MCF 10A (cell line): ENCODE measurements around the gene SLC14A1. TPM values are rescaled to one million over a fixed set of nuclear protein-coding genes. Genes with fewer than 3 reads are reported as not detected.

ENCODE experiments used
- BruUV-seq: library from RNA; stranded (reverse); fragments of 400-500 nt; replicated peaks from 2 replicates; lab custom pipeline; 2021; lab: Mats Ljungman, UMichigan
- CTCF ChIA-PET: fragments of 300-600 bp; sonication (Branson Sonifier 250); formaldehyde crosslinking; extraction: SDS; loops from one replicate; lab custom pipeline; 2021; ENCODE audit warnings: antibody characterized with exemption, inconsistent platforms; lab: Yijun Ruan, JAX
- POLR2A ChIA-PET: fragments of 300-600, 350-650 bp; sonication (Branson Sonifier 250); formaldehyde crosslinking; extraction: SDS; loops from one replicate; lab custom pipeline; 2020; ENCODE audit warnings: antibody characterized with exemption, inconsistent platforms; lab: Yijun Ruan, JAX
- DNase-seq: peaks from one replicate; pipeline ENCODE4 v3.0.0-alpha.2; 2018; ENCODE audit not compliant: unreplicated experiment
- H3K27ac Mint-ChIP-seq: one replicate; pipeline ENCODE4 v1.8.0; 2022; ENCODE audit warnings: mild to moderate bottlenecking, low read depth, mixed read lengths; ENCODE audit not compliant: unreplicated experiment
- H3K27me3 Mint-ChIP-seq: one replicate; pipeline ENCODE4 v1.8.0; 2022; ENCODE audit warnings: mixed read lengths; ENCODE audit not compliant: insufficient read depth, unreplicated experiment
- H3K36me3 Mint-ChIP-seq: one replicate; pipeline ENCODE4 v1.8.0; 2022; ENCODE audit warnings: mild to moderate bottlenecking, moderate library complexity, mixed read lengths; ENCODE audit not compliant: insufficient read depth, unreplicated experiment
- H3K4me1 Mint-ChIP-seq: one replicate; pipeline ENCODE4 v1.8.0; 2022; ENCODE audit warnings: mixed read lengths; ENCODE audit not compliant: insufficient read depth, unreplicated experiment
- H3K4me3 Mint-ChIP-seq: one replicate; pipeline ENCODE4 v1.8.0; 2022; ENCODE audit warnings: mild to moderate bottlenecking, moderate library complexity, mixed read lengths; ENCODE audit not compliant: unreplicated experiment
- H3K9me3 Mint-ChIP-seq: one replicate; pipeline ENCODE4 v1.8.0; 2022; ENCODE audit warnings: mixed read lengths; ENCODE audit not compliant: unreplicated experiment
- intact Hi-C: fragments of 100-400 bp; cut with micrococcal nuclease; formaldehyde crosslinking; loops from 2 replicates; pipeline ENCODE4 v1.14.1; 2022
- total RNA-seq: library from RNA; stranded (reverse); gene quantifications from 2 replicates; pipeline ENCODE4 v1.2.3, GENCODE V29; 2022
- TF ChIP-seq, protein P1 (sequence below): fragments of 200-600 bp; IDR thresholded peaks from one replicate; pipeline ENCODE4 v1.8.0; 2022; ENCODE audit warnings: antibody characterized with exemption, mild to moderate bottlenecking; ENCODE audit not compliant: unreplicated experiment

SLC14A1 gene
- total RNA-seq, 1 experiment from 2014 or later = not detected

- TF ChIP-seq, protein P1, sequence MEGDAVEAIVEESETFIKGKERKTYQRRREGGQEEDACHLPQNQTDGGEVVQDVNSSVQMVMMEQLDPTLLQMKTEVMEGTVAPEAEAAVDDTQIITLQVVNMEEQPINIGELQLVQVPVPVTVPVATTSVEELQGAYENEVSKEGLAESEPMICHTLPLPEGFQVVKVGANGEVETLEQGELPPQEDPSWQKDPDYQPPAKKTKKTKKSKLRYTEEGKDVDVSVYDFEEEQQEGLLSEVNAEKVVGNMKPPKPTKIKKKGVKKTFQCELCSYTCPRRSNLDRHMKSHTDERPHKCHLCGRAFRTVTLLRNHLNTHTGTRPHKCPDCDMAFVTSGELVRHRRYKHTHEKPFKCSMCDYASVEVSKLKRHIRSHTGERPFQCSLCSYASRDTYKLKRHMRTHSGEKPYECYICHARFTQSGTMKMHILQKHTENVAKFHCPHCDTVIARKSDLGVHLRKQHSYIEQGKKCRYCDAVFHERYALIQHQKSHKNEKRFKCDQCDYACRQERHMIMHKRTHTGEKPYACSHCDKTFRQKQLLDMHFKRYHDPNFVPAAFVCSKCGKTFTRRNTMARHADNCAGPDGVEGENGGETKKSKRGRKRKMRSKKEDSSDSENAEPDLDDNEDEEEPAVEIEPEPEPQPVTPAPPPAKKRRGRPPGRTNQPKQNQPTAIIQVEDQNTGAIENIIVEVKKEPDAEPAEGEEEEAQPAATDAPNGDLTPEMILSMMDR = no peak
- CTCF ChIA-PET = interaction anchor here (0.7 to 8.2 kb wide), 6 partner anchors 35 to 184 kb away, joined by 3 to 111 read pairs (median 7); no protein-coding TSS in a partner anchor
- no peak for DNase-seq
- BruUV-seq = no TSS peak
- H3K27ac Mint-ChIP-seq = no peak overlapping the region
- POLR2A ChIA-PET = interaction anchor here (0.8 kb wide), 1 partner anchor 15 kb away, joined by 3 read pairs; no protein-coding TSS in a partner anchor
- no peaks in the 10 kb centered on the region for H3K4me1 Mint-ChIP-seq
- no peaks in the 10 kb centered on the region for H3K9me3 Mint-ChIP-seq
- no peaks in the 10 kb centered on the region for H3K36me3 Mint-ChIP-seq
- no peak overlapping the region for H3K4me3 Mint-ChIP-seq
- peaks cover 2% of the 10 kb centered on the region for H3K27me3 Mint-ChIP-seq
- intact Hi-C loops = no loop called here
Measured at GRCh38 chr18:45726603-45727002, 2.6 kb downstream of the SLC14A1 start.

DNA sequence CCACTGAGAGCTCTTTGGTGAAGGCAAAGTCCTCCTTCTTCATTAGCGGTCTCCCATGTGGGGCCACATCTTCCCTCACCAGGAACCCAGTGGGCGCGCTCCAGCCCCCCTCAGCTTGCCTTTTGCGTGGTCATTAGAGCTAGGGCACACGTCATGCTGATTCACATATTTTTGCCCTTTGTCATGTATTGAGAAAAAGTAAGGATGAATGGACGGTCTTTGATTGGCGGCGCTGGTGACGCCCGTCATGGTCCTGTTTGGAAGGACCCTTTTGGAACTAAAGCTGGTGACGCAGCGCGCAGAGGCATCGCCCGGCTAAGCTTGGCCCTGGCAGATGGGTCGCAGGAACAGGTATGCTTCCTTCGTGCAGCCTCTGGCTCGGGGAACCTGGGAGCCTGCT lies 3.1 kb downstream of the SLC14A1 start:
- intact Hi-C loops = no loop called here
- Mint-ChIP-seq H3K4me3 (no peak overlapping the region), H3K4me1 (no peaks in the 10 kb centered on the region), H3K27me3 (no peaks in the 10 kb centered on the region), H3K27ac (no peak overlapping the region), H3K36me3 (no peaks in the 10 kb centered on the region), H3K9me3 (no peaks in the 10 kb centered on the region)
- TF ChIP-seq, protein P1 = no peak
- CTCF ChIA-PET = interaction anchor here (0.9 to 8.2 kb wide), 2 partner anchors 113 to 152 kb away, joined by 5 to 111 read pairs; no protein-coding TSS in a partner anchor
- POLR2A ChIA-PET = no interaction called here
- BruUV-seq = no TSS peak
- no peak for DNase-seq

DNA sequence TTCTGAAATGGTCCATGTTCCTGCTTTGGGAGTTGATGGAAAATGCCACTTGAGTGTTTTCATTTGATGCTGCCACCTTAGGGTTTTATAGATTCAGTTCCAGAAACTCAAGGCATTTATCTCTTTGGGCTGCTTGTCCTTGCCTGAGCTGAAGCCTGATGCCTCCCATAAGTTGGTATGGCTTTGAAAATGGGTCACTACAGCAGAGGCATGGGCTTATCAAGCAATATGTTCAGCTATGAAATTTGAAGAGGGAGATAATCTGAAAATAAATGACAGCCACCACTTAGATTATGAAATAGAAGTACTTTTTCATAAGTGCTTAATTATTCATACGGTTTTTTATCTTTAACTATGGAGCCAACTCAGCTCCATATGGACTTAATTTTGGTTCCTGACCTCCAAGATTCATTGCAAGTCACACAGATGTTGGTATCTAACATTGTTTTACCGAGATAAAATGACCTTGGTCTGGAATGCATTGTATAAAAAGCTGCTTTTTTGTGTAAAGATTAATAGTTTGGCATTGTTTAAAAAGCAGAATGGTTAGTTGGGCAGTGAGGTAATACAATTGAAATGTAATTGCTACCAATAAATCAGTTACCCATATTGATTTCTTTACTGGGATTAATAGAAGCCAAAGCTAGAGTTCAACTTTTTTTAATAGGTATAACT lies 4.5 kb downstream of the SLC14A1 start:
- Mint-ChIP-seq H3K36me3 (peaks cover 4% of the 10 kb centered on the region), H3K9me3 (no peaks in the 10 kb centered on the region), H3K27ac (no peak overlapping the region), H3K27me3 (no peaks in the 10 kb centered on the region), H3K4me1 (no peaks in the 10 kb centered on the region), H3K4me3 (no peak overlapping the region)
- no TSS peak for BruUV-seq
- no peak for DNase-seq
- ChIA-PET POLR2A (no interaction called here), CTCF (interaction anchor here (0.5 to 8.2 kb wide), 8 partner anchors 8 to 248 kb away, joined by 3 to 111 read pairs (median 4); no protein-coding TSS in a partner anchor)
- TF ChIP-seq, protein P1 = no peak
- intact Hi-C loops = no loop called here

DNA sequence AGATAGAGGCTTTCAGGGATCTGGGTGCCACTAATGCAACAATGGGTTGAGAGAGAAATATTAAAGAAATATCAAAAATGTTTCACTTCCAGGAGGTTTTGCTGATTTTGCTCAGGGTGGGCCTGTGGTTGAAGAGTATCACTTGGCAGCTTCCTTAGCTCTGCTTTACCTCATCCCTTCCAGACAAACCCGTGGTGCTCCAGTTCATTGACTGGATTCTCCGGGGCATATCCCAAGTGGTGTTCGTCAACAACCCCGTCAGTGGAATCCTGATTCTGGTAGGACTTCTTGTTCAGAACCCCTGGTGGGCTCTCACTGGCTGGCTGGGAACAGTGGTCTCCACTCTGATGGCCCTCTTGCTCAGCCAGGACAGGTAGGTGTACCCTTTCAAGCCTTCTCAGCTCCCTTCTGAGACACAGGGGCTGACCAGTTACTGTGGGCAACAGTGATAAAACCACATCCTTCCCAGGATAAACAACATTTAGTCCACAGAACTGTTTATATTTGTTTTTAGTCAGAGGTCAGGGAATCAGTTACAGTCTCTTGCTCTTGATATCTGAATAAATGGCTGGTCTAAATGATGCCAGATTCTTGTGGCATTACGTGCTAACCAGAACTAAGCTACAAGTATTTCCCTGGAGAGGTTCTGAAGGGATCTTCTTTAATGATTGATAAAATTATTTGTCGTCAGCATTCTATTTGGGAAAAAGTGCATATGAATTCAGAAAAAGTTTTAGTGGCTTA lies 7.0 kb downstream of the SLC14A1 start:
- no peak overlapping the region for H3K4me3 Mint-ChIP-seq
- TF ChIP-seq, protein P1 = no peak
- H3K4me1 Mint-ChIP-seq = no peaks in the 10 kb centered on the region
- H3K27me3 Mint-ChIP-seq = no peaks in the 10 kb centered on the region
- H3K36me3 Mint-ChIP-seq = peaks cover 4% of the 10 kb centered on the region
- no TSS peak for BruUV-seq
- no peaks in the 10 kb centered on the region for H3K9me3 Mint-ChIP-seq
- ChIA-PET POLR2A (no interaction called here), CTCF (interaction anchor here (0.6 to 1.9 kb wide), 10 partner anchors 8 to 593 kb away, joined by 3 to 9 read pairs (median 3); no protein-coding TSS in a partner anchor)
- intact Hi-C loops = no loop called here
- no peak overlapping the region for H3K27ac Mint-ChIP-seq
- no peak for DNase-seq
